ENCODE measurements around the gene BIRC5.

GRCh38 chr17:78237401-78238012 lies 23.5 kb downstream of the BIRC5 start:
- TF ChIP-seq POLR2A (IDR thresholded peaks at IDR 0.05) (no peak), CTCF (IDR thresholded peaks at IDR 0.05) (no peak)
